Fibroblast of pulmonary artery (primary cell): ENCODE data around the gene GDI2.
"Not testable (repeated sequence)": the region's sequence is repeated elsewhere in the genome, so short reads cannot be mapped to it uniquely, and the experiment has no call there.

Experiments
- DNase-seq: peaks from one replicate; pipeline ENCODE4 v3.0.0-alpha.2; 2010; ENCODE audit warnings: low read depth
- H3K4me3 ChIP-seq: replicated peaks from 2 replicates; pipeline ENCODE4 v1.5.1; 2011; ENCODE audit warnings: low read depth, mild to moderate bottlenecking, control low read depth, low read length, moderate library complexity
- CTCF ChIP-seq: IDR thresholded peaks from 2 replicates; pipeline ENCODE4 v1.5.1; 2011; ENCODE audit warnings: mild to moderate bottlenecking, control low read depth, low read length, inconsistent platforms; ENCODE audit errors: missing control alignments

The GDI2 gene

GRCh38 chr10:5782174-5782573 is 31.1 kb downstream of the GDI2 start:
- no peak for TF ChIP-seq CTCF
- no peak for DNase-seq
- H3K4me3 ChIP-seq, result no peak overlapping the region

- no peak for DNase-seq
- no peak overlapping the region for H3K4me3 ChIP-seq
- no peak for TF ChIP-seq CTCF
These were observed 33.5 kb downstream of the GDI2 start for GRCh38 chr10:5779730-5780129.

- DNase-seq, H3K4me3 ChIP-seq: not testable (repeated sequence)
These were observed 35.5 kb downstream of the GDI2 start for GRCh38 chr10:5777758-5778157.

- TF ChIP-seq CTCF, result no peak
- DNase-seq, result peak; percentile 69
- H3K4me3 ChIP-seq, result no peak overlapping the region
These were observed 36.4 kb downstream of the GDI2 start for GRCh38 chr10:5776881-5777197.

GRCh38 chr10:5776136-5776880 is 36.9 kb downstream of the GDI2 start:
- peak; percentile 18 for TF ChIP-seq CTCF
- no peak for DNase-seq
- H3K4me3 ChIP-seq, result no peak overlapping the region

GRCh38 chr10:5775685-5776084 is 37.5 kb downstream of the GDI2 start:
- no peak overlapping the region for H3K4me3 ChIP-seq
- TF ChIP-seq CTCF, result no peak
- DNase-seq, result no peak

GRCh38 chr10:5774987-5775620 is 38.1 kb downstream of the GDI2 start:
- no peak overlapping the region for H3K4me3 ChIP-seq
- no peak for TF ChIP-seq CTCF
- no peak for DNase-seq
